DOHH2 (cell line): ENCODE results near the gene CTAGE15.
"Not testable (repeated sequence)": the region's sequence is repeated elsewhere in the genome, so short reads cannot be mapped to it uniquely, and the experiment has no call there.

Source experiments
- H3F3A ChIP-seq: fragments of 200-600 bp; sonication (generic), shearing (Covaris generic); 2 replicates; pipeline ENCODE4 v1.6.0; 2016; ENCODE audit warnings: antibody characterized with exemption, mild to moderate bottlenecking; ENCODE audit not compliant: control insufficient read depth, insufficient read depth
- H3K27ac ChIP-seq: fragments of 200-600 bp; sonication (generic); 2 replicates; pipeline ENCODE4 v1.5.1; 2014; ENCODE audit warnings: low read depth, mild to moderate bottlenecking, low read length, moderate library complexity
- H3K27me3 ChIP-seq: fragments of 200-600 bp; sonication (generic); 2 replicates; pipeline ENCODE4 v1.6.1; 2014; ENCODE audit warnings: mild to moderate bottlenecking, low read length, mixed read lengths; ENCODE audit not compliant: control insufficient read depth
- H3K36me3 ChIP-seq: fragments of 200-600 bp; sonication (generic); 2 replicates; pipeline ENCODE4 v1.6.1; 2014; ENCODE audit warnings: mild to moderate bottlenecking, low read length, moderate library complexity, mixed read lengths; ENCODE audit not compliant: control insufficient read depth
- H3K4me1 ChIP-seq: fragments of 200-600 bp; sonication (generic); 2 replicates; pipeline ENCODE4 v1.6.1; 2014; ENCODE audit warnings: mild to moderate bottlenecking, low read length, mixed read lengths; ENCODE audit not compliant: control insufficient read depth
- H3K4me2 ChIP-seq: fragments of 200-600 bp; sonication (generic); 2 replicates; pipeline ENCODE4 v1.6.0; 2014; ENCODE audit warnings: mild to moderate bottlenecking, low read length, moderate library complexity
- H3K4me3 ChIP-seq: fragments of 200-600 bp; sonication (generic); 2 replicates; pipeline ENCODE4 v1.5.1; 2014; ENCODE audit warnings: mild to moderate bottlenecking, low read length, mixed read lengths
- H3K79me2 ChIP-seq: fragments of 200-600 bp; sonication (generic); 2 replicates; pipeline ENCODE4 v1.6.1; 2014; ENCODE audit warnings: mild to moderate bottlenecking, low read length, mixed read lengths; ENCODE audit not compliant: control insufficient read depth
- H3K9me2 ChIP-seq: fragments of 200-600 bp; sonication (generic); replicated peaks from 2 replicates; pipeline ENCODE4 v1.6.1; 2014; ENCODE audit warnings: mild to moderate bottlenecking, low read length, mixed read lengths; ENCODE audit not compliant: control insufficient read depth
- H3K9me3 ChIP-seq: fragments of 200-600 bp; sonication (generic); 2 replicates; pipeline ENCODE4 v1.6.1; 2014; ENCODE audit warnings: antibody characterized with exemption, low read length, mixed read lengths; ENCODE audit not compliant: control insufficient read depth, insufficient read depth
- H4K20me1 ChIP-seq: fragments of 200-600 bp; sonication (generic); 2 replicates; pipeline ENCODE4 v1.6.0; 2014; ENCODE audit warnings: low read depth, mild to moderate bottlenecking, antibody characterized with exemption, low read length, moderate library complexity; ENCODE audit not compliant: control insufficient read depth, insufficient read depth

The CTAGE15 gene, protein sequence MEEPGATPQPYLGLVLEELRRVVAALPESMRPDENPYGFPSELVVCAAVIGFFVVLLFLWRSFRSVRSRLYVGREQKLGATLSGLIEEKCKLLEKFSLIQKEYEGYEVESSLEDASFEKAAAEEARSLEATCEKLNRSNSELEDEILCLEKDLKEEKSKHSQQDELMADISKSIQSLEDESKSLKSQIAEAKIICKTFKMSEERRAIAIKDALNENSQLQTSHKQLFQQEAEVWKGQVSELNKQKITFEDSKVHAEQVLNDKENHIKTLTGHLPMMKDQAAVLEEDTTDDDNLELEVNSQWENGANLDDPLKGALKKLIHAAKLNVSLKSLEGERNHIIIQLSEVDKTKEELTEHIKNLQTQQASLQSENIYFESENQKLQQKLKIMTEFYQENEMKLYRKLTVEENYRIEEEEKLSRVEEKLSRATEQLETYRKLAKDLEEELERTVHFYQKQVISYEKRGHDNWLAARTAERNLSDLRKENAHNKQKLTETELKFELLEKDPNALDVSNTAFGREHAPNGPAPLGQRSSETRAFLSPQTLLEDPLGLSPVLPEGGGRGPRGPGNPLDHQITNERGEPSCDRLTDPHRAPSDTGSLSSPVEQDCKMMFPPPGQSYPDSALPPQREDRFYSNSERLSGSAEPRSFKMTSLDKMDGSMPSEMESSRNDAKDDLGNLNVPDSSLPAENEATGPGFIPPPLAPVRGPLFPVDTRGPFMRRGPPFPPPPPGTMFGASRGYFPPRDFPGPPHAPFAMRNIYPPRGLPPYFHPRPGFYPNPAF

GRCh38 chr7:143571501-143571900, at the start of gene CTAGE15:
Gene CTAGE15 (plus strand): TSS chr7:143571801. CDS start chr7:143571818, 17 bp downstream.
- H4K20me1 ChIP-seq, H3F3A ChIP-seq, H3K9me3 ChIP-seq, H3K4me1 ChIP-seq, H3K4me3 ChIP-seq, H3K79me2 ChIP-seq, H3K27me3 ChIP-seq, H3K27ac ChIP-seq, H3K36me3 ChIP-seq, H3K4me2 ChIP-seq, H3K9me2 ChIP-seq: not testable (repeated sequence)

DNA sequence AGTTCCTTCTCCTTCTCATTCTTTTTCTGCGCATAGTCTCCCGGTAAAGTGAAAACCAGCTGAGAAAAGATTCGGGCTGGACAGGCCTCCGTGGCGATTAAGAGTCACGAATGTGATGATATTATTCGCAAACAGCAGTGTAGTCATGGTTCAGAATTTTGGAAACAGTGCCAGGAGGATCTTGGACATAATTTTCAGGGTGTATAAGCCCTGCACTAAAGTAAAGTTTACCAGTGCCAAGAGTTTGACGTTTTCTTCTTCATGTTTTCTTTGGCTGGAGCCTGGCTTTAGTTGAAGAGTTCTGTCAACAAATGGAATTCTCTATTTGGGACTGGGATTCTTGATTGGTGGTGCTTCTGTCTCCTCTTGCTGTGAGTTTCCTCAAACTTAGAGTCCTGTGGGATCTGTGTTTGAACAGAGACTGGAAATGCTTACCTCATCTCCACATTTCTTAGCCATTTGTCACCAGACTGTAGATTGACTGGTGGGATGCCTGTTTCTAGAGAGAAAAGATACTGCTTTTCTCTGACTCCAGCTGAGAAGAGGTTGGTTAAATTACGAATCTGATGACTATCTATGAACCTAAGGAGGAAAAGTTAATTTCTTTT, 49.2 kb upstream of the CTAGE15 start:
- not testable (repeated sequence) for H3F3A ChIP-seq, H3K27me3 ChIP-seq, H3K9me3 ChIP-seq, H3K4me1 ChIP-seq, H3K9me2 ChIP-seq, H3K27ac ChIP-seq, H4K20me1 ChIP-seq, H3K36me3 ChIP-seq, H3K4me3 ChIP-seq, H3K4me2 ChIP-seq, H3K79me2 ChIP-seq

GRCh38 chr7:143531169-143531926, 40.3 kb upstream of the CTAGE15 start:
- H3F3A ChIP-seq = not testable (repeated sequence)

DNA sequence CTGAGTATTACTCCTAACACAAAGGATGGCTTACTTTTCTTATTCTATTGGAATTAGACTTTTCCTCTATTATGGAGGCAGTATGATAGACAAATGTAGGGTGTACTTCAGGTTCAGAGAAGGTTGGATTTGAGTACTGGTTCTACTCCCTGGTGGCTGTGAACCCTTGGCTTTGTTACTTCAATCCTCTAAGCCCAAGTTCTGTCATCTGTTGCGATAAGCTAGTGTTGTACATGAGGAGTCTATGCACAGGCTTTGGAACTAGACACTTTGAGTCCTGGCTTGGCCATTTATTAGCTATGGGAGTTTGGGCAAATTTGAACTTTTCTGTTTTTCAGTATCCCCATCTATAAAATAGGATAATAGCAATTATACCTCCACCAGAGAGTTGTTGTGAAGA, 39.7 kb upstream of the CTAGE15 start:
- H3K79me2 ChIP-seq, H3K36me3 ChIP-seq, H3K4me3 ChIP-seq, H3K4me2 ChIP-seq, H3K9me3 ChIP-seq, H3K4me1 ChIP-seq, H3K27ac ChIP-seq, H3K27me3 ChIP-seq, H3K9me2 ChIP-seq, H3F3A ChIP-seq, H4K20me1 ChIP-seq: not testable (repeated sequence)

More at GRCh38 chr7:143531169-143531926, 40.3 kb upstream of the CTAGE15 start:
- H3K4me3 ChIP-seq, H3K79me2 ChIP-seq, H3K36me3 ChIP-seq, H3K27me3 ChIP-seq, H3K4me2 ChIP-seq, H3K9me3 ChIP-seq, H3K9me2 ChIP-seq, H4K20me1 ChIP-seq, H3K4me1 ChIP-seq, H3K27ac ChIP-seq: not testable (repeated sequence)

- H3K79me2 ChIP-seq, H4K20me1 ChIP-seq, H3F3A ChIP-seq, H3K9me2 ChIP-seq, H3K4me1 ChIP-seq, H3K27me3 ChIP-seq, H3K36me3 ChIP-seq, H3K9me3 ChIP-seq, H3K4me2 ChIP-seq, H3K4me3 ChIP-seq, H3K27ac ChIP-seq: not testable (repeated sequence)
These were observed 38.3 kb upstream of the CTAGE15 start for GRCh38 chr7:143533213-143533839.

DNA sequence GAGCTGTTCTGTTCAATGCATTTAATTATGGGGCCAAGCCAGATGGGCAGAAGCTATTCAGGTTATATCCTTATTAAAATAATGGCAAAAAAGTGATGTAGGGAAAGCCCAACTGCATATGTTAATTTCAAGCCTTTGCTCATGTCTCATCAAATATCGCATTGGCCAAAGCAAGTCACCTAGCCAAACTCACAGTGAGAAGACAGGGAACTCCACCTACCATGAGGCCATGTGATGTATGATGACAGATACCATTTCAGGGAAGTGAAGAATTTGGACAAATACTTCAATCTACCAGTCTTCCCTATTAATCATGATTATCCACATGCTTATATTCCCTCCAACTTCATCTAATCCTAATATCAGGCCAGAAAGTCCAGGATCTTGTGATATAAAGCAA, 35.2 kb upstream of the CTAGE15 start:
- H4K20me1 ChIP-seq, H3K4me1 ChIP-seq, H3K27ac ChIP-seq, H3K9me3 ChIP-seq, H3F3A ChIP-seq, H3K36me3 ChIP-seq, H3K27me3 ChIP-seq, H3K4me3 ChIP-seq, H3K9me2 ChIP-seq, H3K4me2 ChIP-seq, H3K79me2 ChIP-seq: not testable (repeated sequence)

DNA sequence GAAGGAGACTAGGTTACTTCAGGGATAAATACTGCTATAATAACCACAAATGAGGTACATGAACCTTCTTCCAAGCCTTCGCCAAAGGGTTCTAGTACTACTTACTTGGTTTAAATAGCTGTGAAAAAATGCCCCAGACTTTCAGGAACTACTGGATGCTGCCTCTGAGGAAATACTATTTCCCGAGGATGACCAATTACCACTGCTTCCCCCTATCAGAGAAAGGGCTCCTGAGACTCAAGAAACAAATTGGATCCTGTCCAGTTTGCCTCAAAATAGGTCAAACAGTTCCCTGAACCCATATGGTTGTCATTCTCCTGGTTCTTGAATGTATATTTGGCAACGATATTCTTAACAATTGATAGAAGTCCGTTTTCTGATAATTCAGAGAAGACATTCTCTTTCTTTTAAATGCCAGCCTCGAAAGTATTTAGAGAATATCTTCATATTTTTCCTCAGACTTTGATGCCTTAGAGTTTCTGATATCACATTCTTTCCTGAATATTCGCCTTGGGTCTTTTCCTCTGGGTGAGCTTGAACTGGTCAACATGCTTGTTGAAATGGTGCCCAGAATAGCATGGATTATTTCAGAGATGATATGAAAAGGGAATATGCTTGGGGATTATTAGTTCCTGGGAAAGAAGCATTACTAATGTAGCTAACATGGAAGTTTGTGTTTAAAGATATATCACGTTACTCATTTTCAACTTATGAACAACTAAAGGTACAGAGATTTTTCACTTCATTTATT, 28.1 kb upstream of the CTAGE15 start:
- H3K27ac ChIP-seq, H3K4me2 ChIP-seq, H3K9me2 ChIP-seq, H4K20me1 ChIP-seq, H3K9me3 ChIP-seq, H3F3A ChIP-seq, H3K4me1 ChIP-seq, H3K4me3 ChIP-seq, H3K27me3 ChIP-seq, H3K36me3 ChIP-seq, H3K79me2 ChIP-seq: not testable (repeated sequence)
